DOHH2 (cell line): ENCODE results near the gene PGF.

Experiments
- H3F3A ChIP-seq: fragments of 200-600 bp; sonication (generic), shearing (Covaris generic); 2 replicates; pipeline ENCODE4 v1.6.0; 2016; ENCODE audit warnings: antibody characterized with exemption, mild to moderate bottlenecking; ENCODE audit not compliant: control insufficient read depth, insufficient read depth
- H3K27ac ChIP-seq: fragments of 200-600 bp; sonication (generic); 2 replicates; pipeline ENCODE4 v1.5.1; 2014; ENCODE audit warnings: low read depth, mild to moderate bottlenecking, low read length, moderate library complexity
- H3K27me3 ChIP-seq: fragments of 200-600 bp; sonication (generic); 2 replicates; pipeline ENCODE4 v1.6.1; 2014; ENCODE audit warnings: mild to moderate bottlenecking, low read length, mixed read lengths; ENCODE audit not compliant: control insufficient read depth
- H3K36me3 ChIP-seq: fragments of 200-600 bp; sonication (generic); 2 replicates; pipeline ENCODE4 v1.6.1; 2014; ENCODE audit warnings: mild to moderate bottlenecking, low read length, moderate library complexity, mixed read lengths; ENCODE audit not compliant: control insufficient read depth
- H3K4me1 ChIP-seq: fragments of 200-600 bp; sonication (generic); 2 replicates; pipeline ENCODE4 v1.6.1; 2014; ENCODE audit warnings: mild to moderate bottlenecking, low read length, mixed read lengths; ENCODE audit not compliant: control insufficient read depth
- H3K4me2 ChIP-seq: fragments of 200-600 bp; sonication (generic); 2 replicates; pipeline ENCODE4 v1.6.0; 2014; ENCODE audit warnings: mild to moderate bottlenecking, low read length, moderate library complexity
- H3K4me3 ChIP-seq: fragments of 200-600 bp; sonication (generic); 2 replicates; pipeline ENCODE4 v1.5.1; 2014; ENCODE audit warnings: mild to moderate bottlenecking, low read length, mixed read lengths
- H3K79me2 ChIP-seq: fragments of 200-600 bp; sonication (generic); 2 replicates; pipeline ENCODE4 v1.6.1; 2014; ENCODE audit warnings: mild to moderate bottlenecking, low read length, mixed read lengths; ENCODE audit not compliant: control insufficient read depth
- H3K9me2 ChIP-seq: fragments of 200-600 bp; sonication (generic); replicated peaks from 2 replicates; pipeline ENCODE4 v1.6.1; 2014; ENCODE audit warnings: mild to moderate bottlenecking, low read length, mixed read lengths; ENCODE audit not compliant: control insufficient read depth
- H3K9me3 ChIP-seq: fragments of 200-600 bp; sonication (generic); 2 replicates; pipeline ENCODE4 v1.6.1; 2014; ENCODE audit warnings: antibody characterized with exemption, low read length, mixed read lengths; ENCODE audit not compliant: control insufficient read depth, insufficient read depth
- H4K20me1 ChIP-seq: fragments of 200-600 bp; sonication (generic); 2 replicates; pipeline ENCODE4 v1.6.0; 2014; ENCODE audit warnings: low read depth, mild to moderate bottlenecking, antibody characterized with exemption, low read length, moderate library complexity; ENCODE audit not compliant: control insufficient read depth, insufficient read depth
- EZH2phosphoT487 ChIP-seq: fragments of 200-600 bp; sonication (generic); IDR thresholded peaks from 2 replicates; pipeline ENCODE4 v1.6.1; 2017; ENCODE audit warnings: borderline replicate concordance, mild to moderate bottlenecking, antibody characterized with exemption, low read length, moderate library complexity, mixed read lengths
- TF ChIP-seq, protein P1 (sequence below): fragments of 200-600 bp; sonication (generic); IDR thresholded peaks from one replicate; pipeline ENCODE4 v1.5.1; 2014; ENCODE audit warnings: antibody characterized with exemption, mild to moderate bottlenecking, low read depth, low read length; ENCODE audit not compliant: poor library complexity, severe bottlenecking

PGF gene

GRCh38 chr14:74911221-74911620, 44.2 kb downstream of the PGF start:
- no peaks in the 10 kb centered on the region for H3K79me2 ChIP-seq
- no peaks in the 10 kb centered on the region for H3K9me3 ChIP-seq
- H3K4me3 ChIP-seq: no peak overlapping the region
- H3K27me3 ChIP-seq: no peaks in the 10 kb centered on the region
- peaks cover 6% of the 10 kb centered on the region; the same call in 1 of the 2 replicates for H3K36me3 ChIP-seq
- no peak for TF ChIP-seq EZH2phosphoT487
- TF ChIP-seq, protein P1, sequence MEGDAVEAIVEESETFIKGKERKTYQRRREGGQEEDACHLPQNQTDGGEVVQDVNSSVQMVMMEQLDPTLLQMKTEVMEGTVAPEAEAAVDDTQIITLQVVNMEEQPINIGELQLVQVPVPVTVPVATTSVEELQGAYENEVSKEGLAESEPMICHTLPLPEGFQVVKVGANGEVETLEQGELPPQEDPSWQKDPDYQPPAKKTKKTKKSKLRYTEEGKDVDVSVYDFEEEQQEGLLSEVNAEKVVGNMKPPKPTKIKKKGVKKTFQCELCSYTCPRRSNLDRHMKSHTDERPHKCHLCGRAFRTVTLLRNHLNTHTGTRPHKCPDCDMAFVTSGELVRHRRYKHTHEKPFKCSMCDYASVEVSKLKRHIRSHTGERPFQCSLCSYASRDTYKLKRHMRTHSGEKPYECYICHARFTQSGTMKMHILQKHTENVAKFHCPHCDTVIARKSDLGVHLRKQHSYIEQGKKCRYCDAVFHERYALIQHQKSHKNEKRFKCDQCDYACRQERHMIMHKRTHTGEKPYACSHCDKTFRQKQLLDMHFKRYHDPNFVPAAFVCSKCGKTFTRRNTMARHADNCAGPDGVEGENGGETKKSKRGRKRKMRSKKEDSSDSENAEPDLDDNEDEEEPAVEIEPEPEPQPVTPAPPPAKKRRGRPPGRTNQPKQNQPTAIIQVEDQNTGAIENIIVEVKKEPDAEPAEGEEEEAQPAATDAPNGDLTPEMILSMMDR: no peak
- peaks cover 6% of the 10 kb centered on the region; the same call in 1 of the 2 replicates for H3F3A ChIP-seq
- no peak overlapping the region for H3K27ac ChIP-seq
- peaks cover 4% of the 10 kb centered on the region; the same call in 1 of the 2 replicates for H3K4me1 ChIP-seq
- no peak overlapping the region for H3K4me2 ChIP-seq
- peaks cover 3% of the 10 kb centered on the region; the same call in 1 of the 2 replicates for H4K20me1 ChIP-seq
- no peaks in the 10 kb centered on the region for H3K9me2 ChIP-seq

- no peaks in the 10 kb centered on the region for H3K9me3 ChIP-seq
- no peak overlapping the region for H3K4me2 ChIP-seq
- peaks cover 3% of the 10 kb centered on the region; the same call in 1 of the 2 replicates for H4K20me1 ChIP-seq
- TF ChIP-seq, protein P1: no peak
- no peak for TF ChIP-seq EZH2phosphoT487
- H3K4me1 ChIP-seq: peaks cover 4% of the 10 kb centered on the region; the same call in 1 of the 2 replicates
- H3K27me3 ChIP-seq: no peaks in the 10 kb centered on the region
- H3K36me3 ChIP-seq: peaks cover 13% of the 10 kb centered on the region
- H3K9me2 ChIP-seq: no peaks in the 10 kb centered on the region
- H3K27ac ChIP-seq: no peak overlapping the region
- peaks cover 6% of the 10 kb centered on the region; the same call in 1 of the 2 replicates for H3F3A ChIP-seq
- no peak overlapping the region for H3K4me3 ChIP-seq
- H3K79me2 ChIP-seq: no peaks in the 10 kb centered on the region
Observed at GRCh38 chr14:74910556-74910955, 44.8 kb downstream of the PGF start.

DNA sequence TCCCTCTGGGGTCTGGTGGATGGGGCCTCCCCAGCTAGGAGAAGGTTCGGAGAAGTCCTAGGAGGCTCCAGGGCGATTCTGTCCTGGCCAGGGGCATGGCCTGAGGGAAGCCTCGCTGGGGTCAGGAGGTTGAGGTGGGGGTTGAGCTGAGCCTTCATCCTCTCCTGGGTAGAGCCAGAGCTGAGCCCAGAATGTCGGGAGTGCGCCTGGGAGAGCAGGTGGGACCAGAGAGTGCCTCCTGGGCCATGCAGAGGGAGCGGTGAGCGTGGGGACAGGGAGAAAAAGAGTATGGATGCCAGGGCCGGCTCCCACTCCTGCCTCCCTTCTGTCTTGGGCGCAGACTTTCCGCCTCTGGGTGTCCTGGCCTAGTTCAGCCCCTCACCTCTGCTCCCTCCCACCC, 45.5 kb downstream of the PGF start:
- no peak overlapping the region for H3K4me3 ChIP-seq
- no peaks in the 10 kb centered on the region for H3K9me3 ChIP-seq
- H3K27me3 ChIP-seq: no peaks in the 10 kb centered on the region
- H3K79me2 ChIP-seq: no peaks in the 10 kb centered on the region
- H3K27ac ChIP-seq: no peak overlapping the region
- no peak overlapping the region for H3K4me2 ChIP-seq
- no peaks in the 10 kb centered on the region for H3K9me2 ChIP-seq
- peaks cover 19% of the 10 kb centered on the region for H3K36me3 ChIP-seq
- H3F3A ChIP-seq: peaks cover 6% of the 10 kb centered on the region; the same call in 1 of the 2 replicates
- TF ChIP-seq, protein P1: no peak
- no peak for TF ChIP-seq EZH2phosphoT487
- H4K20me1 ChIP-seq: peaks cover 3% of the 10 kb centered on the region; the same call in 1 of the 2 replicates
- H3K4me1 ChIP-seq: peaks cover 4% of the 10 kb centered on the region; the same call in 1 of the 2 replicates
